A549 treated with DMSO at 1 μM for 4 hours (cell line): ENCODE measurements around the gene JMJD7. TPM values are rescaled to one million over a fixed set of nuclear protein-coding genes. Genes with fewer than 3 reads are reported as not detected.

ENCODE experiments used
- total RNA-seq: library from RNA; stranded (reverse); fragments of 200-300 nt; extraction: Qiagen RNA extraction; gene quantifications from 5 replicates; pipeline ENCODE4 v1.2.3, GENCODE V29; 2022; ENCODE audit warnings: low read depth

JMJD7 gene
- 2.9 to 4.5 TPM (median 3.6 TPM) in 5 replicates for total RNA-seq

DNA sequence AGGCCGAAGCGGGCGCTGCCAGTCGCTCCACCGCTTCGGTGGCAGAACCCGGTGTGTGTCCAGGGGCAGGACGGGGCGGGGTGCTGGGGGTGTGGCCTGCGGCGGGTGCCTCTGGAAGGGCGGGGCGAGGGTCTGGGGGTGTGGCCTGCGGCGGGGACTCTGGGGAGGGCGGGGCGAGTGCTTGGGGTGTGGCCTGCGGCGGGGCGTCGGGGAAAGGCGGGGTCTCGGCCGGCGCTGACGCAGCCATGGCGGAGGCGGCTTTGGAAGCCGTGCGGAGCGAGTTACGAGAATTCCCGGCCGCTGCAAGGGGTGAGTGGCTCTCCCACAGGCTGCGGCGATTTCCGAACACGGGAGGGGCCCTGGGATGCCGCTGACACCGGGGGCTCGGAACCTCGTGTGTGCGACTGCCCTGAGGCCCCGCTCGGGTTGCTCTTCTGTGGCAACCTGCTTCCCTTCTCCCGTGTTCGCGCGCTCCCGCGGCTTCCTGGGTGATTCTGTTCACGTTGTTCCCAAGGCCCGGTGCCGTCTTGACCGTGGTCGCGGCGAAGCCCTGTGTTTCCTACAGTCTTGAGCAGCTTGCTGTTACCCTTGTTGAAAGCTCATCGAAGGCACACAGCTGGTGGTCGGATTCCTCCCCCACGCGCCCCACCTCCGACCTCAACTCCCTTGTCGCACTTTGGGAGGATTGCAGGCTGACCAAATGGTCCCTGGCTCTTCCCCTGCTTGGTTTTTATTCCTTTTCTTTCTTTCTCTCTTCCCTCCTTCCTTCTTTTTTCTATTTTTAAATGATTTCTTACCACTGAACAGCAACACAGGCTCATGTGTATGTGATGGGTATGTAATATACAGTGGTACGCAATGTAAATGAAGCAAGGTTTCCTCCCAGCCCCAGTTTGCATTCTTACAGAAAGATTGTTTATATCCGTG is at the start of gene JMJD7:
JMJD7 (plus strand) TSS at position 213 of the 927 bp plus-strand sequence; CDS start at position 246, 33 bp downstream.

GRCh38 chr15:41838400-41838897 is 10.6 kb downstream of the JMJD7 start, which contains the start of gene PLA2G4B:
TSS of gene PLA2G4B (plus strand) at chr15:41838847. CDS start at chr15:41838914, 67 bp downstream.

Other genes with a start within 250 kb of the JMJD7 start
- gene MGA, start 167.7 kb upstream of the JMJD7 start, total RNA-seq: 7.6 to 10.0 TPM (median 8.6 TPM) in 5 replicates
- 4.8 to 6.0 TPM (median 4.8 TPM) in 5 replicates for gene MAPKBP1, start 53.6 kb upstream of the JMJD7 start, total RNA-seq
- gene PLA2G4B, start 10.8 kb downstream of the JMJD7 start, total RNA-seq: 1.1 to 3.0 TPM (median 2.0 TPM) in 5 replicates
- 0.25 to 0.39 TPM (median 0.27 TPM) in 5 replicates for gene SPTBN5, start 66.0 kb downstream of the JMJD7 start, total RNA-seq
- 11.3 to 14.7 TPM (median 12.3 TPM) in 5 replicates for gene EHD4, start 144.5 kb downstream of the JMJD7 start, total RNA-seq
- not detected in 5 replicates for gene PLA2G4E, start 192.9 kb downstream of the JMJD7 start, total RNA-seq